Dedifferentiated amniotic fluid mesenchymal stem cell (primary cell): ENCODE results near the gene KCNIP4.
A peak's percentile ranks its signal among the peaks of the same experiment; 100 is the strongest.

Experiments used
- DNase-seq: peaks from one replicate; pipeline ENCODE4 v3.0.0-alpha.2; 2016; ENCODE audit errors: extremely low spot score

Gene KCNIP4

DNA sequence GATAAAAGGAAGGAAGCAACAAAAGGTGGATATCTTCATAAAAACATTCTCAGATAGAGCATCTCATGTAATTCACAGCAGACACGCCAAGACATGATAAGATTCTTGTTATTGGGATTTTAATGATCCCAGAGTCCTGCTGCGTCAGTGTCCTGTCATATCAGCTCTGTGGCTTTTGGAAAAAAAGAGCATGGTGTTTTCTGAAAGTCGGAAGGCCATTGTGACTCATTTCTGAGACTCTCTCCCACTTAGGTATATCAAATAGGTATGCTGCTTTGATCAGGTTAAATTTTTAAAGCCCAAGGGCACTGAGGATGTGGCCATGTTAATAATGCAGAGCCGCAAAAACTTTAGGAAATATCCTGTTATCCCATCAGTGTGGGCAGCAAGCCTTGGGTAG is 481.0 kb downstream of the KCNIP4 start:
- DNase-seq = no peak

DNA sequence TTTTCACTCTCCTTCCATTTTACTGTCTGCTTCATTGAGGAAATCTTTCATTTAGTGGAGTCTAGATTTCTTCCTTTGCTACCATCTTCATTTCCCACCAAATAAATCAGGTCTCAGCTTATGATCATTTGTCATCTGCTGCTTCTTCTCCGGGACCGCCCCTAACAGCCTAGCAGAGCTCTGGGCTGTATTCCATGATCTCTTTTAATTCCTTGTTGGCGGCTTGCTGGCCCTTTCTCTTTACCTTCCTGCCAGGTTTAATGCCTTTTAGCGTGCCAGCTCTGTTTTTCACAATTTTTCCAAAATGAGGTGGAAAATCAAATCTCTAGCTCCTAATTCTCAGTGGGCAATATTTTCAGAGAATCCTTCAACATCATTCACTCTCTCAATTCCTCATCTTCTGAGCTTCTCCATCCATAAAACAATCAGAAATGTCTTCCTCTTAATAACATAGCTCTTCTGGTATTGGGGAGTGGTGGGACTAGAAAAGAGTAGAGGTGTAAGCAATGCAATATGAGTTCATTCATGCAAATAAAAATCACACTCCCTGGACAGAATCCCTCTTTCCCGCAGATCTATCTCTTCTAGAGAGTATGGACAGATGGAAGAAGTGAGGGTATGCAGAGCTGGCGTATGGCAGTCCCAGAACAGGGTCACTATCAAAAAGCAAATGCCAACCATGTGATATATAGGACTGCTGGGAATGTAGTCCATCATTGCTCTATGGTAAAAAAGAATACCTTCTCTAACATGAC is 491.3 kb downstream of the KCNIP4 start:
- DNase-seq = no peak

DNA sequence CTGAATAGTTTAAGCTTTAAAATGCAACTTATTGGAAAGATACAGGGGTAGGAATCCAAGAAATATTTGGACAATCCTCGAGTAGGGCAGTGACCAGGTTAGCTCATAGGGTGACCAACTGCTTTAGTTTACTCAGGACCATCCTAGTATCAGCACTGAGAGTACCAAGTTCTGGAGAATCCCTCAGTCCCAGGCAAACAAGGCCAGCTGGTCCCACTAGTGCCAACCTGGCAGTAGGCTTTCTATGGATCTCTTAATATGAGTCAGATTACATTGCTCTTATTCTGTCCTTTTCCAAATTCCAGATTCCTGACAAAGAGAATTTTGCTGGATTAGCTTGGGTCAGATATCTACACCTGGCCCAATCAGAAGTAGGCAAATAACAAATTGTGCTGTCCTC is 493.7 kb downstream of the KCNIP4 start:
- DNase-seq = no peak

DNA sequence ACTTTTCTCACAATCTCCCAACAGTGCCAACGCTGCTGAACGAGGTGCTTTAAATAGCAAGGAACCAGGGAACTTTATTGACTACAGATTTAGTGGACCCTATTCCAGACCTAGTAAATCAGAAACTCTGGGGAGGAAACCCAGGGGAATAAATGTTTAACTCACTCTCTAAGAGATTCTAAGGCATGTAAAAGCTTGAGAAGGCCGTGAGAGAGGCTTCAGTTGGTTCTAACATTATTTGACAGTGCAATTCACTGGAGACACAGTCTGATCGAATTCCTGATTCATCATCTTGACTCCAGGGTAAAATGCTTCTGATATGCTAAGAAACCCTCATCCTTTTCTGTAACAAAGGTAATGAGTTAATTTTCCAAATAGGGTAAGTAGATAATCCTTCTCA is 494.4 kb downstream of the KCNIP4 start:
- no peak for DNase-seq

DNA sequence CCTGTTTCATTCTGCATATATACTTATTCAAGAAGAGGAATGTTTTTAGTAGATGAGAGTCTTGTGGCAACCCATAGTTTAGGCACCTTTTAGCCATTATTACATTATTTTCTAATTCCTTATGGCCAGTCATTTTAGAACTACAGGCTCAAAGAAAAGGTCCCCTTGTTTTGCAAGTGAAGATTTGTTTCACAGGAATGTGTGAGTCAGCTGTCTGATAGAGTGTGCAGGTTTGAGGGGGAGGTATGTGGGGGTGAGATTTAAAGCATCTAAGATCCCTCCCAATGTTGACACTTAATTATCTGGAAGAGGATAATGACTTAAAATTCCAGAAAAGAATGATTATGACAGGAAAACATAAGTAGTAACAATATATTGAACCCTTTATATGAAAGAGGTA is 495.6 kb downstream of the KCNIP4 start:
- DNase-seq = no peak

DNA sequence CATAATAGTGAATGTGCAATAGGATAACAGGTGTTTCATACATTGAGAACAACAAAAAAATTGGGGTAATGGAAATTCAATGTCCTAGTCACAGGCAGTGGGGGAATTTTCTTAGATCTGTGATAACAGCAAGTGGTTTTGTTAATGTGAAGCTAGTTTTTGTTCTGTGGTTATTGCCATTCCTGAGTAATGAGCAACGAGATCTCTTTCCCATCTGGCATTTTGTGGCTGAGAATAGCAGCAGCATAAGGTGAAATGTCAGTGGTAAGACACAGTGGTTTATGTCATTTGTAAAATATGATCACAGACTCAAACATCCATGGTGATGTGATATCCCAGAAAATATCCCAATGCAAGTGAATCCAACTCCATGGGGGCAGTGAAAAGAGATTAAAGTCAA is 497.5 kb downstream of the KCNIP4 start:
- peak; percentile 43 for DNase-seq

DNA sequence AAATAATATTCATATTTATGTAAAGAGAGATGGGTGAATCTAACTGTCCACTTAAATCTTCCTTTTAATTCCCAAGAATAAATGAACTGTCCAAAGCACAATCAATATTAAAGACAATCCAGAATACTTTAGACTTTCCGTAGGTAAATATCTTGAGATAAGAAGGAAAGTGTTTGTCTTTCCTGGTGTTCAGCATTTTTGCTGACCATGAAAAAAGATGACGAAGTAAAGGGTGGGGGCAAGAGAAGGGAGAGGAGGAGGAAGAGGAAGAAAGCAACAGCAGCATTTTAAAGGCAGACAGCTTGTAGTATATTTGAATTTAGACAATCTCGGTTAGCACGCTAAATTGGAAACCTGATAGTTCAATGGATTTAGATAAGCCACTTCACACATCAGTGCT is 498.2 kb downstream of the KCNIP4 start:
- no peak for DNase-seq

DNA sequence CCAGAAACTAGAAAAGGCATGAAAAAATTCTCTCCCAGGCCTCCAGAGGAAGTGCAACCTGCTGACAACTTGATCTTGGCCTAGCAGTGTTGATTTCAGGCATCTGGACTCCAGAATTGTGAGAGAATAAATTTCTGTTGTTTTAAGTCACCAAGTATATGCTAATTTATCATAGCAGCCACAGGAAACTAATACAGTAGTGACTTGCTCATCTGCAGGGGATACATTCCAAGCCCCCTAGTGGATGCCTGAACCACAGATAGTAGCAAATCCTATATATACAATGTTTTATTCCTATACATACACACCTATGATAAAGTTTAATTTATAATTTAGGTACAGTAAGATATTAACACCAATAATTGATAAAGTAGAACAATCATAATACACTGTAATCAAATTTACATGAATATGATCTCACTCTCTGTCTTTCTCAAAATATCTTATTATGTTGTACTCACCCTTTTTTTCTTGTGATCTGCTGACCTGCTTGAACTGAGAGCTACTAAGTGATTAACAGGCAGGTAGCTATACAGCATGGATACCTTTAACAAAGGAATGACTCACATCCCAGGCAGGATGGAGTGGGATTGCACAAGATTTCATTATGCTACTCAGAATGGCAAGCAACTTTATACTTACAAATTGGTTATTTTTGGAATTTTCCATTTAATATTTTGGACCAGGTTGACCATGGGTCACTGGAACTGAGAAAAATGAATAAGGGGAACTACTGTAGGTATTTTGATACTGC is 501.1 kb downstream of the KCNIP4 start:
- DNase-seq = no peak

DNA sequence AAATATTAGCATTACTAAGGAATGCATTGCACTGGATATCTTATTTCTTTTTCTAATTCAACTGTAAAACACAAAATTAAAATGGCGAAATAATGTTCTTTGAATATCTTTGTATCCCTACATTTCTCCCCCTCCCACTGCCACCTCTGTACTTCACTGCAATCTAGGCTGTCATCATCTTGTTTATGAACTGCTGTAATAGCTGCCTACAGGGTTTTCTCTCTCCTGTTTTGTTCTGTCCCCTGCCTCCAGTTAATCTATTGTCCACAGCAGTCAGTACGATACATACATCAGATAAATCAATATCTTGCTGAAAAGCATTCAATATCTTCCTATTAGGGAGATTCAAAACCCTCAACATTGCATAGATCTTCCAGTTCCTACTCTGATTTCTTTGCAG is 528.4 kb downstream of the KCNIP4 start:
- DNase-seq = no peak

DNA sequence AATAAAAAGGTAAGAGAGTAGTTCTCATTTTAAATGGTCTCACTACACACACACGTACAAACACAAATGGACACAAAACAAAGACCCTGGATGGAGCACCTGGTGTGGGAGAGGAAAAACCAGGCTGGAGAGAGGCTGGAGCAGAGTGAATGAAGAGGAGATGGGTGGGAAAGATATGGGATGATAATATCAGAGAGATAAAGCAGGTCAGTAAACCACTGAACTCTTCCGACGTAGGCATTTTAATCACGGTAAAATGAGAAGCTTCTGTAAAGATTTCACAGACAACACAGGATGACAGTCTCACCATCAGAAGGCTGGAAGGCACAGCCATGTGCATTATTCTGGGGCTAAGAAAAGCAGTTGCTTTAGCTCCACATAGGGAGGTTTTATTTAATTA is 532.8 kb downstream of the KCNIP4 start:
- DNase-seq = no peak

DNA sequence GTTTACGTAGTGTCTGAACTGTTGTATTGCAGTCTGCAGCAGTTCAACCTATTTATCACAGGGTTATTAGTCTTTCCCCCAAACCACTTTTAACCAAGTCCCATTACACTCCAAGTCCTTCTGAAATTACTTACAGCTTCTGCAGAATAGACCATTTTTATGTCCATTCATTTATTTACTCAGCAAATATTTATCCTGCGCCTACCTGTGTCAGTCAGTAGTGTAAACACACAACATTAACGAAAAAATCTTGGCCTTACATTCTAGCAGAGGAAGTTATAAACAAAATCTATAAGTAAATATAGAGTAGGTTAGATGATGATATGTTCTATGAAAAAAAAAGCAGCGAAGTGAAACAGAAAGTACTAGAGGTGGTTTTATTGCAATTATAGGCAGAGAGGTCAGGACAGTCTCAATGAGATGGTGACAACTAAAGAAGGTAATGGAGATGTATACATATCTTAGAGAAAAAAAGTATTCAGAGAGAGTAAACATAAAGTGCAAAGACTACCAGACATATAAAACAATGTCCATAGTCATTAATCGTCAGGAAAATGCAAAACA is 534.7 kb downstream of the KCNIP4 start:
- DNase-seq = no peak

DNA sequence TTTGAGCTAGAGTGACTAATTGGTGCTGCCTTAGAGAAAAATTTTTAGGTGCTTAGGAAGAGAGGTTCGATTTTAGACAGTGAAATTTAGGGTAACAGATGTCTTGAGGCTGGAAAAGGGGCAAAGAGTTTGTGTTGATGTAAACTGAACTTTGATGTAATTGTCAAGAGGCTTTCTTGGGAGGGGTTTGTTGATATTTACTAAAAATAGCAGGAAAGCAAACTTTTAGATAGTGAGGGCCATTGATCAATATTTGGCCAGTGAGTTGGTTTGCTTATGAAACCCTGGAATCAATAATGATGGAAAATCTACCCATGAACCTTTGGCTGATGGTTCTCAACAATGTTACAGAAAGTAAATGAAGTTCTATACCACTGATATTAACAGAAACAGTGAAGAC is 537.5 kb downstream of the KCNIP4 start:
- no peak for DNase-seq

DNA sequence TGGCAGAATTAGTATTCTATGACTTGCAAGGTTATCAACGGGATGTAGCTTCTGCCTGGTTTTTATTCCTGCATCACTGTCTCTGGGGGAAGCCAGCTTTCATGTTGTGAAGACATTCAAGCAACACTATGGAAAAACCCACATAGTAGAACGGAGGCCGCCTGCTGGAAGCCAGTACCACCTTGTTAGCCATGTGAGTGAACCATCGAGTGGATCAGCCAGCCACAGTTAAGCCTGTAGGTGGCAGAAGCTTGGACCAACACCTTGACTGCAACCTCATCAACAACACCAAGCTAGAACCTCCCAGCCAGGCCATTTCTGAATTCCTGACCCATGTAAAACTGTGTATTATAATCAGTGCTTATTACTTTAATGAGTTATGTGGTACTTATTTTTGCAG is 538.2 kb downstream of the KCNIP4 start:
- no peak for DNase-seq

DNA sequence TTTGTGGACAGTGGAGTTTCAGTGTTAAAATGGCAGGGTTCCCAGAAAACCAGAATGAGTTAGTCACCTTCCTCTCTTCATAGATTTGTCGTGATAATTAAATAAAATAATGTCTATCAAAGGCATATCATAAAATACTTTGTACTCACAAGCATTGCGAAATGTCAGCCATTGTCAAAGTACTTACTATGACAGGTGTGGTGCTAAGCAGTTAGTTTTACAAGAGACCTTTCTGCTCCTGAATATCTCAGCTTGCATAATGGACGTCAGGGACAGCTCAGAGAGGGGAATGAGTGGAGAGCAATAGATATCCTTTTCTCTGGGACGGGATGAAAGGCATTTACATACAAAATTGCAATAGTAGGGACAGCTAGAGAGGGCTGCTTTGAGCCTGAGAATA is 560.9 kb downstream of the KCNIP4 start:
- no peak for DNase-seq

DNA sequence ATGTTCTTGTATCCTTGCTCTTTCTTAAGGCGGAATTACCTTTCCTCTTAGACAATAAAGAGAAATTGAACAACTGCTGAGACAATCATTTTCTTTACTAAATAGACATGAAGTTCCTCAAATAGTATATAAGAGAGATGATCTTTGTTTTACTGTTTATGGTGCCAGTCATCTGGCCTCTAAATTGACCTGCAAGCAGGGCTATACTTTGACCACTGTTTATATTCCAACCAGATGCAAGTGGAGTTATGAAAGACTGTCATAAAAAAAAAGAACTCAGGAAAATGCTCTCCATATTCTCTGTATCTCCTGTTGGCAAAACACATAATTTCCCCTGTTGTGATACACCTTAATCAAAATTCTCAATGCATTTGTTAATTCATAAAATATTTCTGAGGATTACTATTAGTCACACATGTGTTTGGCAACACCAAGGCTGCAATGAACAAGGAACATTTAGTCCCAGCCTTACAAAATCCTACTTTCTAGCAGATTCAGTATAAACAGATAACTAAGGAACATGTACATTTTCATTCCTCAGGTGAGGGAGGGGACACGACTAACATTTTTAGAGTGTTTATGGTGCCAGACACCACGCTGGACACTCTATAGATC is 562.3 kb downstream of the KCNIP4 start:
- no peak for DNase-seq

DNA sequence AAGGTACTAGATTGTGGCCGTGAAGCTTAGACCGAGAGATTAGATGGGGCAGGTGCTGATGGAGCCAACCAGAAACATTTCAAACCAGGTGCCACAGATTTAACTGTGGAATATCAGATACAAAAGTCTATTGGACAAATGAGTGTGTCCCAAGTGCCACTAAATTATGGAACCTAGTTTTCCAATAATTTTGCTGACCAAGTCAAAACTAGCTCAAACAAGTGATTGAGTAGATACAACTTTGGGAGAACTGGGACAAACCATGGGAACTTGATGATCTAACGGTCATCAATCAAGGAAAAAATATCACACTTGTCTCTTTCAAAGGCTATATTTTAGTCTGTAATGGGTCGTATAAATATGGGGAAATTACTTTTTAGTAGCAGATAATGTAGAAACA is 562.9 kb downstream of the KCNIP4 start:
- DNase-seq = no peak

DNA sequence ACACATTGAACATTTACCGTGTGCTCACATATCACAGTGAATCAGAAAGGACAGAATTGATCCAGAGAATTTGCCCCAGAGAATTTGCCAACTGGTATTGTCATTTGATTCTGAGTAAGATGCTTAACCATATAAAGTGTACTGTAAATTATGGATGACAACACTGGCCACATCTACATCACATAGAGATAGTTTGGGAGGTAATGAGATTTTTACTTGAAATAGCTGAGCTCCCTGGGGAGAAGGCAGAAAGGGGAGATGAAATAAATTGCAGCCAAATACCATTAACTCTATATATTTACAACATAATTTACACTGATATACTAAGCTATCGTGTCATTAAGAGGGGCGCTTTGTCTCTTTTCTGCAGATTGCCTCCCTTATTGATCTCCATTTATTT is 564.0 kb downstream of the KCNIP4 start:
- DNase-seq = no peak

DNA sequence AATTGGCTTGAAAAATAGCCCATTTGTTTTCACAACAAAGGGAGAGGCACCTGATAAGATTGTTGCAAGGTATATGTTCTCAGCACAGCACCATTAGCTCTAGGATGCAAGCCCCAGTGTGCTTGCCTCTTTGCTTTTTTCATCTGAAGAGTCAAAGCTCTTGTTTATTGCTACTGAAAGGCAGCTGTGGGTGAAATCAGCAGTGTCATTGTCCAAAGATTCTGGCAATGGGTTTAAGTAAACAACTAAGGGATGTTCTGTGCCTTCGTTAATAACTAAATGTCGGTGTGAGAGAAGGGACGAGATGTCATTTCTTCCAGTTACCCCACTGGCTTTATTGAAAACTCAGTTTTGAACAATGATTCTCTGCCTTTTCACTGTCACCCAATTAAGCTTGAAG is 567.7 kb downstream of the KCNIP4 start:
- DNase-seq = no peak

DNA sequence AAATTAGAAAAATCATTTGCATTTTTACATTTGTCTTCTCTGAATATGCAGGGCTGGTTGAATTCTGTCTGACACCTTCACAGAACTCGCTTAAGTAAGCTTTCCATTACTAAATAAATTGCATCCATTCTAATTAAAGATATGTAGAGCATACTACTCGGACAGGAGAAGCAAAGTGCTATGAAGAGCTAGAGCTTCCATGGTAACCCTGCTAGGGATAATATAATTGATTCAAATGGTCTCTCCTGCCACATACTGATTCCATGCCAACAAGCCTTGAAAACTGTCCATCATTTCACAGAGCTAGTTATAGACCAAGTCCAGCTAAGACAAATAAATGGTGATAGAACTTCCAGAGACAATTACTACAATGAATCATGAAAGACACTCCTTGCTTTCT is 571.5 kb downstream of the KCNIP4 start:
- DNase-seq = no peak

DNA sequence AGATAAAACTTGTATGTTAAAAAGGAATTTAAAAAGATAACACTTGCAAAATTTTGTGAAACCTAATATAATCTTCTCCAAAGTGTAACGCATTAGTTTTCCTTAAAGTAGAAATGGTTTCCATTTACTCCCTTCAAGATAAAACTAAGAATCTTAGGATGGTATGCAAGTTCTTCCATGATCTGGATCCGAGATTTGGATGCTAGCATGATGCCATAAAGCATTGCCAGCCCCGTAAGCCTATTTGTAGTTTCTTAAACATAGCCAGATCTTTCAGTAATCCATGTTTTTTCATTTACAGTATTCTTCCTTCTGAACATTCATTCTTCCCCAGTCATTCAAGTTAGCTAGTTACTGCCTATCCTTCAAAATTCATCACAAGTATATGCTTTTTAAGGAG is 572.4 kb downstream of the KCNIP4 start:
- DNase-seq = no peak

DNA sequence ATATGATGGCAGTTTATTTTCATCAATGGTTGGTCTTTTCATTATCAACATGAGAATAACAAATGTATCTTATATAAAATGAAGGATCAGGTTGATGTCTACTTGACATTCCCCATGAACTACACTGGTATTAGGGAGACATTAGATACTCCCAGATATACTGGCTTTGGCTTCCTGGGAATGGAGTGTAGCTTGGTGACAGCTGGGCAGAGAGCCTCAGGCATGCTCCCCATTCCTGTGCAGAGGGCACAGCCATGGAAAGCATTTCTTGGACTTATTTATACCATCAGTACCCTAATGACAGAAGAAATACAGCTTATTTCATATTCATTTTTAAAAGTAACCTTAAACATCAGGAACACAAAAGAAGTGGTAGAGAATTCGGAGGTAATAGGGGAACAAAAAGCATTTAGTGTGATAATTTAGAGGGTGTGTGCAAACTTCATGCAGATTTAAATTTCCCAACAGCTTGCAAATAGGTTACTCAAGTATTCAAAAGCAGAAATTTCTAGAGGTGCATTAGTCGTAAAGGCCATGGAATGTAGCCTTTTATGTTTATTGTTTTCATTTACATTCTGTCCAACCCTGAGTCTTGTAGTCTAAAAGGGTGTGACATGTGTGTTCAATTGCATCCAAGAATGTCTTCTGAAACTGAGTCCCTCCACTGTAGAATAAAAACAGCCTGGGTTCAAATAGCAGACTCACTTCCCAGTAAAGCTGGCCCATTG is 573.8 kb downstream of the KCNIP4 start:
- DNase-seq = no peak

DNA sequence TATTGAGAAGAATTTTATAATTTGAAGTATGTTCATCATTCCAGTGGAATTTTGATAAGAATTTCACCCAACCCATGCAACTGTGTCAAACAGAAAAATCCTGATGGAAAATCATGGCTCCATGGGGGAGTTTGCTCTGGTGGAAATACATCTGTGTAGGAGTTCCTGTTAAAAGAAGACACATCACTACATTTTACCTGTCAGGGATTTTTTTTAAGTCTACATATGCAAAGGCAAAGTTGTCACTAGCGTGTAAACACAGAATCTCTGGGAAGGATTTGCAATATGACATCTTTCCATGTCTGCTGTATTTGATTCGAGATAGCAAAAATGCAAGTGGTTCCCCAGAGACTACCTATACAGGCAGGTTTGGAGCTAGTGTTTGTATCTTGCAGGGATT is 581.0 kb downstream of the KCNIP4 start:
- no peak for DNase-seq
